OCI-LY7 (cell line): ENCODE results near the gene PIK3IP1. TPM values are rescaled to one million over a fixed set of nuclear protein-coding genes. Genes with fewer than 3 reads are reported as not detected.

ENCODE experiments used
- BruUV-seq: library from RNA; stranded (reverse); fragments of 400-500 nt; replicated peaks from 2 replicates; lab custom pipeline; 2021; lab: Mats Ljungman, UMichigan
- CTCF ChIA-PET: fragments of 300-600 bp; sonication (Branson Sonifier 250); formaldehyde crosslinking; loops from one replicate; lab custom pipeline; 2022; ENCODE audit warnings: antibody characterized with exemption; ENCODE audit not compliant: unreplicated experiment; lab: Charles Lee
- POLR2A ChIA-PET: fragments of 300-600 bp; sonication (Branson Sonifier 250); formaldehyde crosslinking; loops from one replicate; lab custom pipeline; 2022; ENCODE audit warnings: antibody characterized with exemption; lab: Charles Lee
- DNase-seq: peaks from one replicate; pipeline ENCODE4 v3.0.0-alpha.2; 2015; ENCODE audit warnings: low spot score
- H2AFZ ChIP-seq: fragments of 200-600 bp; sonication (generic), shearing (Covaris generic); 2 replicates; pipeline ENCODE4 v1.6.1; 2014; ENCODE audit warnings: mild to moderate bottlenecking, antibody characterized with exemption, low read length, moderate library complexity
- H3K27ac ChIP-seq: fragments of 200-600 bp; sonication (generic); 2 replicates; pipeline ENCODE4 v1.5.1; 2014; ENCODE audit warnings: mixed run types, low read depth, mild to moderate bottlenecking, moderate library complexity, low read length, inconsistent platforms; ENCODE audit not compliant: poor library complexity, severe bottlenecking
- H3K36me3 ChIP-seq: fragments of 200-600 bp; sonication (generic); 2 replicates; pipeline ENCODE4 v1.6.1; 2014; ENCODE audit warnings: mild to moderate bottlenecking, antibody characterized with exemption, low read length, moderate library complexity, mixed read lengths; ENCODE audit not compliant: insufficient read depth
- H3K4me1 ChIP-seq: fragments of 200-600 bp; sonication (generic); 2 replicates; pipeline ENCODE4 v1.5.1; 2014; ENCODE audit warnings: mild to moderate bottlenecking, low read length; ENCODE audit not compliant: insufficient read depth, poor library complexity, severe bottlenecking
- H3K4me2 ChIP-seq: fragments of 200-600 bp; sonication (generic); 2 replicates; pipeline ENCODE4 v1.6.1; 2014; ENCODE audit warnings: mild to moderate bottlenecking, low read length
- H3K4me3 ChIP-seq: fragments of 200-600 bp; sonication (generic); 2 replicates; pipeline ENCODE4 v1.5.1; 2014; ENCODE audit warnings: mild to moderate bottlenecking, low read depth, low read length; ENCODE audit not compliant: poor library complexity, severe bottlenecking
- H3K79me2 ChIP-seq: fragments of 200-600 bp; sonication (generic); 2 replicates; pipeline ENCODE4 v1.6.1; 2016; ENCODE audit warnings: low read depth, mild to moderate bottlenecking, low read length, moderate library complexity, mixed read lengths; ENCODE audit not compliant: insufficient read depth
- H3K9me2 ChIP-seq: fragments of 200-600 bp; sonication (generic); 2 replicates; pipeline ENCODE4 v1.6.1; 2016; ENCODE audit warnings: mild to moderate bottlenecking, low read length, mixed read lengths; ENCODE audit not compliant: insufficient read depth
- H3K9me3 ChIP-seq: fragments of 200-600 bp; sonication (generic); 2 replicates; pipeline ENCODE4 v1.6.1; 2014; ENCODE audit warnings: mild to moderate bottlenecking, mixed run types, low read length, mixed read lengths
- H4K20me1 ChIP-seq: fragments of 200-600 bp; sonication (generic); 2 replicates; pipeline ENCODE4 v1.6.1; 2014; ENCODE audit warnings: mild to moderate bottlenecking, antibody characterized with exemption, low read length, moderate library complexity, mixed read lengths; ENCODE audit not compliant: insufficient read depth
- EZH2phosphoT487 ChIP-seq: fragments of 200-600 bp; sonication (generic); IDR thresholded peaks from 2 replicates; pipeline ENCODE4 v1.6.1; 2018; ENCODE audit warnings: low read depth, borderline replicate concordance, mild to moderate bottlenecking, mixed run types, antibody characterized with exemption, low read length, moderate library complexity, mixed read lengths
- intact Hi-C: fragments of 100-400 bp; cut with micrococcal nuclease; formaldehyde crosslinking; loops from one replicate; pipeline ENCODE4 v1.10.0; 2022; ENCODE audit not compliant: unreplicated experiment
- total RNA-seq, 2 experiments: library from RNA; depleted of rRNA in 1 of 2; stranded (reverse); fragments of >200 nt in 1 of 2; shearing (Covaris generic) in 1 of 2; gene quantifications; 2 replicates each; pipeline ENCODE4 v1.2.3, GENCODE V29; 2014 to 2022
- TF ChIP-seq, protein P1 (sequence below): fragments of 200-600 bp; sonication (generic); conservative IDR thresholded peaks from 2 replicates; pipeline ENCODE4 v1.5.1; 2014; ENCODE audit warnings: mild to moderate bottlenecking, antibody characterized with exemption, low read length, moderate library complexity, mixed read lengths

PIK3IP1 gene
- total RNA-seq, 2 experiments from 2014 or later: 17.1 to 20.4 TPM

DNA sequence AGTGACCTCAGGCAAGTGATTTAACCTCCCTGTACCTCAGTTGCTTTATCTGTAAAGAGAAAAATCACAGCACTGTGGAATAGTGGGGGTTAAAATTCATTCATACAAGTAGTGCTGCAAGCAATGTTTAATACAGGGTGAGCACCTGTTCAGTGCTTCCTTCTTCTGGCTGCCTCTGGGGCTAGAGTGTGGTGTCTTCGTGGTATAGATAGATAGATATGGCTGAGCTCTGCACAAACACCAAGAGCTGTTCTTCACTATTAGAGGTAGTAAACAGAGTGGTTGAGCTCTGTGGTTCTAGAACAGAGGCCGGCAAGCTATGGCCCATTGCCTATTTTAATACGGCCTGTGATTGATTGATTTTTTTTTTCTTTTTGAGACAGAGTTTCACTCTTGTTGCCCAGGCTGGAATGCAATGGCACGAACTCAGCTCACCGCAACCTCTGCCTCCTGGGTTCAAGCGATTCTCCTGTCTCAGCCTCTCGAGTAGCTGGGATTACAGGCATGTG lies 47.3 kb downstream of the PIK3IP1 start:
- DNase-seq: no peak
- Histone ChIP-seq H3K9me3 (no peaks in the 10 kb centered on the region), H4K20me1 (no peaks in the 10 kb centered on the region), H3K4me3 (no peak overlapping the region), H3K36me3 (no peaks in the 10 kb centered on the region), H3K4me1 (peaks cover 7% of the 10 kb centered on the region), H3K4me2 (no peak overlapping the region), H3K27ac (no peak overlapping the region), H3K9me2 (no peaks in the 10 kb centered on the region), H2AFZ (no peak overlapping the region), H3K79me2 (no peaks in the 10 kb centered on the region)
- intact Hi-C loops: no loop called here
- TF ChIP-seq, protein P1, sequence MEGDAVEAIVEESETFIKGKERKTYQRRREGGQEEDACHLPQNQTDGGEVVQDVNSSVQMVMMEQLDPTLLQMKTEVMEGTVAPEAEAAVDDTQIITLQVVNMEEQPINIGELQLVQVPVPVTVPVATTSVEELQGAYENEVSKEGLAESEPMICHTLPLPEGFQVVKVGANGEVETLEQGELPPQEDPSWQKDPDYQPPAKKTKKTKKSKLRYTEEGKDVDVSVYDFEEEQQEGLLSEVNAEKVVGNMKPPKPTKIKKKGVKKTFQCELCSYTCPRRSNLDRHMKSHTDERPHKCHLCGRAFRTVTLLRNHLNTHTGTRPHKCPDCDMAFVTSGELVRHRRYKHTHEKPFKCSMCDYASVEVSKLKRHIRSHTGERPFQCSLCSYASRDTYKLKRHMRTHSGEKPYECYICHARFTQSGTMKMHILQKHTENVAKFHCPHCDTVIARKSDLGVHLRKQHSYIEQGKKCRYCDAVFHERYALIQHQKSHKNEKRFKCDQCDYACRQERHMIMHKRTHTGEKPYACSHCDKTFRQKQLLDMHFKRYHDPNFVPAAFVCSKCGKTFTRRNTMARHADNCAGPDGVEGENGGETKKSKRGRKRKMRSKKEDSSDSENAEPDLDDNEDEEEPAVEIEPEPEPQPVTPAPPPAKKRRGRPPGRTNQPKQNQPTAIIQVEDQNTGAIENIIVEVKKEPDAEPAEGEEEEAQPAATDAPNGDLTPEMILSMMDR: no peak
- TF ChIP-seq EZH2phosphoT487: no peak
- ChIA-PET POLR2A (no interaction called here), CTCF (no interaction called here)
- BruUV-seq: no TSS peak

DNA sequence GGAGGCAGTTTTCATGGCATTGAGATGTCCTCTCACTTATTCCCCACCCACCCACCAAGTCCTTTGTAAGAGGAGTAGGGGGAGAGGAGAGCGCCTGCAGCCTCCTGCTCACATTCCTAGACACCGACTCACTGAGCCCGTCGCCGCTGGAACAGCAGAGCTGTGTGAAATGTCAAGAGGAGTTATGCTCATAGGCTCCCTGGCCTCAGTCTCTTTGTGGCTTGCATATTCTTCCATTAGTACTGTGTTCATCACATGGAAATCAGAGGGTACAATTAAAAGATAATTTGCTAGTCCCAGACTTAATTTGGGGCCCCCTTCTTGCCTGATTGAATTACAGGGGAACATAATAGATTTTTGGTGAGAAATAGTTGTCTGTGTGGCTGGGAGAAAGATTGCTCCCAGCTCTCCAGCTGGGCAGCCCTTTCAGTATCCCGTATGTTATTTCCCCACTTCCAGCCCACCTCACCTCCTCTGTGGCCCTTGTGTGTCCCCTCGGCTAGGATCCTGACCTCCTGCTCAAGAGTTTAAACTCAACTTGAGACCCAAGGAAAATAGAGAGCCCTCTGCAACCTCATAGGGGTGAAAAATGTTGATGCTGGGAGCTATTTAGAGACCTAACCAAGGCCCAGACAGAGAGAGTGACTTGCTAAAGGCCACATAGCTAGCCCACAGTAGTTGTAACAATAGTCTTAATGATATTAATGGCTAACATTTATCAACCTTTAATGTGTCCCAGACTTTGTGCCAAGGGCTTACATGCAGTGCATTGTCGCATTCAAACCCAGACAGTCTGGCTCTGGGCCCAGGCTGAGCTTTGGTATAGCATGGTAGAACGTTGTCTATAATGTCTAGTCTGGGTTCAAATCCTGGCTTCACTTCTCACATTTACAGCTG lies 48.0 kb downstream of the PIK3IP1 start:
- TF ChIP-seq EZH2phosphoT487: no peak
- TF ChIP-seq, protein P1: no peak
- H3K27ac ChIP-seq: no peak overlapping the region
- no peak for DNase-seq
- no peaks in the 10 kb centered on the region for H3K9me2 ChIP-seq
- BruUV-seq: no TSS peak
- no peaks in the 10 kb centered on the region for H3K36me3 ChIP-seq
- no peaks in the 10 kb centered on the region for H3K9me3 ChIP-seq
- no peak overlapping the region for H2AFZ ChIP-seq
- CTCF ChIA-PET: no interaction called here
- no peaks in the 10 kb centered on the region for H3K79me2 ChIP-seq
- POLR2A ChIA-PET: no interaction called here
- H3K4me2 ChIP-seq: no peak overlapping the region
- no peak overlapping the region for H3K4me3 ChIP-seq
- peaks cover 7% of the 10 kb centered on the region for H3K4me1 ChIP-seq
- H4K20me1 ChIP-seq: no peaks in the 10 kb centered on the region
- intact Hi-C loops: no loop called here
